GM18526 (cell line): ENCODE results near the gene TMX3.

ENCODE experiments used
- POLR2A ChIP-seq: IDR thresholded peaks from 3 replicates; pipeline ENCODE4 v1.6.1; 2011; ENCODE audit not compliant: insufficient read length; ENCODE audit errors: extremely low read depth

The TMX3 gene

GRCh38 chr18:68724021-68724420, 9.1 kb upstream of the TMX3 start:
- no peak for TF ChIP-seq POLR2A

GRCh38 chr18:68723539-68723938, 8.6 kb upstream of the TMX3 start:
- TF ChIP-seq POLR2A: no peak

GRCh38 chr18:68722821-68723220, 7.9 kb upstream of the TMX3 start:
- TF ChIP-seq POLR2A: no peak

- no peak for TF ChIP-seq POLR2A
These were observed 7.0 kb upstream of the TMX3 start for GRCh38 chr18:68721681-68722583.

GRCh38 chr18:68714366-68714711, 569 bp downstream of the TMX3 start:
- no peak for TF ChIP-seq POLR2A

- no peak for TF ChIP-seq POLR2A
These were observed 1.1 kb downstream of the TMX3 start for GRCh38 chr18:68713796-68714195.

- no peak for TF ChIP-seq POLR2A
These were observed 1.8 kb downstream of the TMX3 start for GRCh38 chr18:68713131-68713530.

- TF ChIP-seq POLR2A: no peak
These were observed 7.3 kb downstream of the TMX3 start for GRCh38 chr18:68707646-68708045.

GRCh38 chr18:68705119-68705518, 9.8 kb downstream of the TMX3 start:
- no peak for TF ChIP-seq POLR2A

GRCh38 chr18:68703326-68703725, 11.6 kb downstream of the TMX3 start:
- TF ChIP-seq POLR2A: no peak

GRCh38 chr18:68701353-68701752, 13.6 kb downstream of the TMX3 start:
- no peak for TF ChIP-seq POLR2A

- TF ChIP-seq POLR2A: no peak
These were observed 15.9 kb downstream of the TMX3 start for GRCh38 chr18:68699043-68699442.

- TF ChIP-seq POLR2A: no peak
These were observed 18.0 kb downstream of the TMX3 start for GRCh38 chr18:68696937-68697336.

GRCh38 chr18:68694316-68694715, 20.6 kb downstream of the TMX3 start:
- TF ChIP-seq POLR2A: no peak

GRCh38 chr18:68693091-68693815, 21.7 kb downstream of the TMX3 start:
- TF ChIP-seq POLR2A: no peak

- no peak for TF ChIP-seq POLR2A
These were observed 35.4 kb downstream of the TMX3 start for GRCh38 chr18:68679528-68679927.
